Activated naive CD4-positive, alpha-beta T cell treated with anti-CD3 and anti-CD28 coated beads, Interleukin-2, amount 50 U/mL, for 16 hours (primary cell): ENCODE results near the gene BDKRB1.

Experiments used
- DNase-seq: peaks from one replicate; pipeline ENCODE4 v3.0.0-alpha.2; 2020

Gene BDKRB1

DNA sequence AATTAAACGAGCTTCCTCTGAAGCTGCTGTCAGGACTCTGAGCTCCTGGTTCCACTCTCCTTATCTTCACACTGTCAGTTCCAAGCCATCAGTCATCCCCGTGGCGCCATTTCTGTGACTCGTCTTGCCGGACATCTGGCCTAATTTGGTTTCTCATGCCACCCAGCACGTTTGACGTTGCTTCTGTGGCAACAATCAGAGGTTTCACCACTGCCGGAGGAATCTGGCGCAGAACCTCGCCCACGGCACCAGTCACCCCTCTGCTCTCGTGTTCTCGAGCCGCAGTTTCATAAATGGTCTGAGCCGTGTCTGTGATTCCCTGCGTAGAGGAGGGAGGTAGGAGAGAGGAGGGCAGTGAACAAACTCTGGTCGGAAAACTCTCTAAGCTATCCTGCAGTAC lies 29.7 kb downstream of the BDKRB1 start:
- no peak for DNase-seq

DNA sequence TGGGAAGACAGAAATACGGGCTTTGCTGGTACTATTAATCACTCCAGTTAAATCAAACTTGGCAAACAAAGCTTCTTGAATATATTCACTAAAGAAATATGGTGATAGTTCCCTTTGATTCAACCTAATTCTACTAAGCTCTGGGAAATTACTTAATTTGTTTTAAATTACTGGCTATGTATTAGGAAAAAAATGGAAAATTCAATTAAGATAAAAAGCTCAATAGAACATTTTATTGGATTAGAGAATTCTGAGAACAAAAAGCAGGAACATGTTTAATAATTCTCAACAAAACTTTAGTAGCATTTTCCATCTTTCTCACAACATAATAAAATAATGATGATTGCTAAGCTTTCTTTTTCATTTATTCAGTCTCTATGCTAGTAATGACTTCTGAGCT lies 30.2 kb downstream of the BDKRB1 start:
- DNase-seq, result no peak

DNA sequence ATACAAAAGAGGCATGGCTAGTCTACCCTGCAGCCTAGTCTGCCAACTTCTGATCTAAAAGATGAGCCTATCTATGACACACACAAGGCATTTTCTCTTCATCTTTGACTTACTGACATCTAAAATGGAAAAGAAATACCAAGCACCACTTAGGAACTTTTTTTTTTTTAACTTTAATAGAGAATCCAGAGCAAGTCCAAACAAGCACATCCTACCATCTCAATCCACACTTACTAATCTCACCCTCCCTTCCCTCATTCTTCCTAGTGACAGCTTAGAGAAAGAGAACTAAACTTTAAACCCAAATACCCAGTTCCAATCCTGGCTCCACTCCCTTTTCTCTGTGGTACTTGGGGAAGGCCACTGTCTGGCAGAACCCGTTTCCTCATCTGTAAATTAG lies 31.8 kb downstream of the BDKRB1 start:
- no peak for DNase-seq

DNA sequence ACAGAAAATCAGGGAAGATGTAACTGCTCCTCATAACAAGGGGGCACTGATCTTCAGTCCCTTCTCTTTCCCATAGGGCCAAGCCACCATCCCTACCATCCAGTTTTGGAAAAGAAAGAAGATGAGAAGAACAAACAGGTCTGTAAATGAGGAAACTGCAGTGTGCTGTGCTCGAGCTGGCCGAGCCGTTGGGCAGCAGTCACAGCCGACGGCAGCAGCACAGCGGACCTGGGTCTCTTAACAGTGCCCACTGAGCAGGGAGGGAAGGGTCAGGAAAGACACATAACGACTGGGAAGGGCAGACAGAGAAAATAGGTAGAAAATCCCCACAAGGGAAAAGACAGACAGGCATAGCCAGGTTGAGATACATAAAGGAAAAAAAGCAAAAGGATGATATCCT lies 38.2 kb downstream of the BDKRB1 start:
- no peak for DNase-seq

DNA sequence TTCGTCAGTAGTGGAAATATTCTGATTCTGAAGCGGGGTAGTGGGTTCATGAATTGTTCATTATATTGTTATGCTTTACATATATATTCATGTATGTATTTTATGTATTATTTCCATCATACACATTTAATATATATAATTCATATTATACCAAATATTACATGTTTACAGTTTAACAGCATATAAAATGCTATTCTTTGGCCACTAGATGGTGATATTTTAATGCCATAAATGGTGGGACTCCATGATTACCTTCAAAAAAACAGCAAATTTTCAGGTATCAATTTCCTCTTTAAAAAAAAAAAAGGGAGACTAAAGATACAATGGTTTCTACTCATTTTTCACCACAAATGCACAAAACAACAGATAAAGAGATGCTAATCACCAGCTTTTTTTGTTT lies 41.0 kb downstream of the BDKRB1 start:
- no peak for DNase-seq

DNA sequence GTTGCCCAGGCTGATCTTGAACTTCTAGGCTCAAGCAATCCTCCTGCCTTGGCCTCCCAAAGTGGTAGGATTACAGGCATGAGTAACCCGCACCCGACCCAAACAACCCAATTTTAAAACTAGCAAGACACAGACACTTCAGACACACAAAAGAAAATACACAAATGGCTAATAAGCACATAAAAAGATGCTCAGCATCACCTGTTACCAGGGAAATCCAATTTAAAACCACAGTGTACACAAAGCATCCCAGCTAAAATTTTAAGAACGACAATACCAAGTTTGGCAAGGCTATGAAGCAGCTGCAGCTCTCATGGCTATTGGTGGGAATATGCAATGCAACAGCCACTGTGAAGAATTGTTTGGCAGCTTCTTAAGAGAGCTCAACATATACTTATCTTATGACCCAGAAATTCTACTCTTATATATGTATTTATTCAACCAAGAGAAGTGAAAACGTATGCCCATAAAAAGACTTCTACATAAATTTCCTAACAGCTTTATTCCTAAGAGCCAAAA lies 42.0 kb downstream of the BDKRB1 start:
- no peak for DNase-seq

DNA sequence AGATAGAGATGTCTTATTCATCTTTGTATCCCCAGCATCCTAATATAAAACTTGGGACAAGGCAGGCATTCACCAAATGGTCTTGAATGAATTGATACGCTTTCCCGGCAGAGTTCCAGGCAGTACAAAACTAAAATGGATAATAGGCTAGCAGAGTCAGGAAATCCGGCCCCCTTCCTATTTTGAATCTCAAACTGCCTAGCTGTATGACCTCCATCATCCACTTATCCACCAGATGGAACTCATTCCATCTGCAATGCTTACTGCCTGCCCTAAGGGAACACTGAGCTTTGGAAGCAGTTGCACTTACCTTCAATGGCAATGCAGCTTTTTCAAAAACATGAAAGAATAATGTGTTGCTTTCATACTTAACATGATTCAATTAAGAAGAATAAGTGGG lies 43.4 kb downstream of the BDKRB1 start:
- DNase-seq, result no peak

DNA sequence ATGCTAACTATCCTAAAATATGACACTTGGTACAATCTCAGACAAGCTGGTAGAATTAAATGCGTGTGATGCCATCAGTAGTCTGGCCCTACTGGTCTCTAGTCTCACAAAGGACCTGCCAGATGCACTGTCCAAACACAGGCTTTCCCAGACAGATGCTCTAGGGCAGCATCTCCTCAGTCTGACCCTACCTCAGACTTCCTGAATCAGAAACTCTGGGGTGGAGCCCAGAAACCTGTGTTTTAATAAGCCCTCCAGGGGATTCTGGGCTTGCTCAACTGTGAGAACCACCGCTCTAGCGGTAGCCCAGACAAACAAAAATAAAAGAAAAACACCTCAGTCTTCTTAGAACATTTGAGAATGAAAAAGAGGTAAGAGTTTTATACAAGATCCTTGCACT lies 48.0 kb downstream of the BDKRB1 start:
- DNase-seq, result no peak

DNA sequence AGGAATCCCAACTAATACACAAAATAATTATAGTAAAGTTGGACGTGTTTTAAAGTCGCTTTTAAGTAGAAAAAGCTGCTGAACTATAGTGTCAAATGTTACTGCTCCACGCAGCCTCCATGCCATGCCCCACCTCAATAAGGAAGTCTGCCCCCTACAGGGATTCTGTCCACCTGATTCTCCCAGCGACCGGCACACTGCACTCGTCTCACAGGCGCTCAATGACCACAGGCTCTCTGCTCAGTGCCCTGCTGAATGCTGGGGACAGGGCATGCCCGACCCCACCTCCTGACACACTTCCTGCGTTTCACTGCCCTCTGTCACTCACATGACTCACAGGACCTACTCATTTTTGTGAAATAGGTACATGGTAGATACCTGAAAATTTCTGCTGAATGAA lies 48.9 kb downstream of the BDKRB1 start:
- DNase-seq, result no peak

DNA sequence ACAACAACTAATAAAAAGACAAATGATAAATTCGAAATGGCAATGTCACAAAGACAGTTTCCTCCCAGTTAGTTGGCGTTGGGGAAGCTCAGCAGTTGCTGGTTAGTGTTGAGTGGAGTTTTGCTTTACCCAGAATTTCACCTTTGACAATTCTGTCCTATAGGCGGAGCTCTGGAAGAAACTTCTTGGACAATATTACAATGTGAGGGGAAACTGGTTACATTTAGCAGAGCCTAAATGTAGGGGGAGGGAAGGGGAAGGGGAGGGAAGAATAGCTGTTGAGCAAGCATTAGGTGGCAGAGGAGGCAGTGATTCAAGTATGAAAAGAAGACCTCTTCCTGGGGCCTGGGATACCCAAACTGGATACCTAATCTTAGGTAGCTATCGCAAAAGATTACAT lies 51.4 kb downstream of the BDKRB1 start:
- DNase-seq, result no peak

DNA sequence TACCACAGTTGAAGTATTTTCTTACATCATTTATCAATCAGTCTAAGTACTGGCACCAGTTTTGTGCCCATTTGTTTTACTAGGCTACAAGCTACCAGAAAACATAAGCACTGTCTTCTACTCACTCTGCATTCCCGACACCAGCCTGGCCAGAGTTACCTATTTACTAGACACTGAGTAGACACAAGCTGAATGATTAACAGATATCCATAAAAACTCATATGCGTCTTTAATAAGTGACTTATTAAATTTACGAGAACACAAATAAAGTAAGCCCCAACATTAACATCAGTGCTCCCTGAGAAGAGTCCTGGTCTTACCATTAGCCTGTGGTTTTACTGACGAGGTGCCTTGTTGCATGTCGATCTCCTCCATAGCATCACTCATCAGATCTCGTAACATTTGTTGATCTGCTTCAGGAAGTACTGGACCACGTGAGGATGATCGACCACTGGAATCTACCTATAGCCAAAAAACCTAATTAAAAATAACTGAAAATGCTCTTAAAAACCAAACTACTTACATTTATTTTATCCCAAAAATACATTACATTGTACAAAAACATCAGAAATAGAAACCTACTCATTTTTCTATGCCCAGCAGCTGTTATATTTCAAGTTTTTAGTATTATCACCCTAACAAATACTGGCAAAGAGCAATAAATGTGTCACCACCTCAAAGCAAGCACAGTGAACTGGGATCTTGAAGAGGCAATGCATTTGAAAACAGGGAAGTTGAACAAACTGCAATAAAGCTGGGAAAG lies 53.3 kb downstream of the BDKRB1 start:
- DNase-seq, result no peak

DNA sequence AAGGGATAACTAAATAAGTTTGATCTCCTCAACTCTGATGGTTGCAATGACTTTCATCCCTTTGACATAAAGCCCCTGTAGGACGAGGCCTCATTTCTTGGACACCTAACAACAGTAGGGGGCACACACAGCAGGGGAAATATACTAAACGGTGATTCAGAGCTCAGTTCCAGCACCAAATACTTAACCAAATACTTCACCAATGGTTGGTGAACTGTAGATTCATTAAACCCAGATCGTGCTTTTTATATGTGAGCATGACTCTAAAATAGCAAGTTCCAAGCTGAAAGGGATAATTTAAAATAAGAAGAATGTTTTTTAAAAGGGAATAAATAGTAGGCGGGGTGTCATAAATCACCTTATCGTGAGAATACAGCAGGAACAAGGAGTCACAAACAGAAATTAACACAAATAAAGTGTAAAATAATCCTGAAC lies 53.9 kb downstream of the BDKRB1 start:
- DNase-seq, result no peak

DNA sequence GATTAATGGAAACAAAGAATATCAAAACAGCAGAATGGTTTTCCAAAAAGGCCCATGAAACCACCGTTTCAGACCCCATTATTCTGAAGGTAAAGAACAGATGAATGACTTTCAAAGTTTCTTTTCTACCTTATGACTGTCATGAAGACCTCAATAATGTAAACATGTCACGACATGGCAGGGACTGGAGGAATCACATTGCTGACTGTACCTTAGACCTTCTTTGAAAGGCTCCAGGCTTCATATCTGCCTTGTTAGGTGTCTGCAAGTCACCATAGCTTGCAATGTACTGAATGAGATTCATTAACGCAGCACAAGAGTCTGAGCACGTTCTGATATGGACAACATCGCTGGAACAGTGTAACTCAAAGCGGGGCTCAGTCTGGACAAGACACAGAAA lies 54.9 kb downstream of the BDKRB1 start:
- DNase-seq, result no peak
